Right atrium auricular region (tissue), 2 donors: ENCODE data around the gene MFSD11. TPM values are rescaled to one million over a fixed set of nuclear protein-coding genes. Genes with fewer than 3 reads are reported as not detected.

Experiments used
- DNase-seq: peaks from one replicate; pipeline ENCODE4 v3.0.0-alpha.2; 2019; ENCODE audit warnings: low spot score
- H3K27ac ChIP-seq, 2 donors: fragments of 200-600 bp; sonication (generic); 1 replicate in 1 of 2; 2 replicates in 1 of 2; pipeline ENCODE4 v1.5.1; 2016 to 2019
- H3K27me3 ChIP-seq, 2 donors: fragments of 200-600 bp; sonication (generic); one replicate each; pipeline versions ENCODE4 v1.5.1 to v1.6.0; 2017 to 2019
- H3K36me3 ChIP-seq: fragments of 200-600 bp; sonication (generic); one replicate; pipeline ENCODE4 v1.5.1; 2016
- H3K4me1 ChIP-seq, 2 donors: fragments of 200-600 bp; sonication (generic); one replicate each; pipeline versions ENCODE4 v1.5.1 to v1.6.0; 2017 to 2019
- H3K4me3 ChIP-seq, 2 donors: fragments of 200-600 bp; sonication (generic); 1 replicate in 1 of 2; 2 replicates in 1 of 2; pipeline ENCODE4 v1.5.1; 2017 to 2019; ENCODE audit warnings: mild to moderate bottlenecking in 1 of 2, moderate library complexity in 1 of 2
- H3K9me3 ChIP-seq, 2 donors: fragments of 200-600 bp; sonication (generic); one replicate each; pipeline ENCODE4 v1.5.1; 2019
- total RNA-seq, 2 donors: library from RNA; depleted of rRNA; stranded (reverse); fragments of >200 nt; gene quantifications; one replicate each; pipeline ENCODE4 v1.1.0, GENCODE V29; 2016
- TF ChIP-seq, protein P1 (sequence below), 2 donors: fragments of 200-600 bp; sonication (generic); IDR thresholded peaks; one replicate each; pipeline ENCODE4 v1.5.1; 2019; ENCODE audit warnings: antibody characterized with exemption in 2 of 2

The MFSD11 gene
- total RNA-seq, 2 donors from 2014 or later: 24.8 to 29.3 TPM

DNA sequence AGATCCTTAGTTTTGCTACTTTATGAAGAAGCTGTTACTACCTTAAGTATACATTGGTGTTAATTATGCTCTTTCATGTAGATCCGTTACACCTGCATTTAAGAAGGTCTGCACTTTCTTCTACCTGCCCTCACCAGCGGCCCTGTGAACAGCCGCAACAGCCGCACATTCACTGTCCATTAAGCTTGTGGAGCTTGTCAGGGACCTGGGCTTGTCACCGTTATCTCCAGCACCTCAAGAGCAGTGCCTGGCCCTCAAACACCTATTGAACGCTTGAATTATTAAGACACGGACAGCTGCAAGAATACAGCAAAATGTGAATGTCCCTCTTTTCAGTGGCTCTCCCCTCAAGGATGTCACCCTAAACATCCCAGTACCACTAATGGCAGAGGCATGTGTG is 24.2 kb upstream of the MFSD11 start:
- Histone ChIP-seq H3K9me3 (no peaks in the 10 kb centered on the region), H3K4me3 (no peak overlapping the region), H3K27me3 (no peaks in the 10 kb centered on the region), H3K36me3 (peaks cover 53% of the 10 kb centered on the region), H3K27ac (peak overlapping the region; percentile 78 to 79), H3K4me1 (peaks cover 0 to 66% of the 10 kb centered on the region in 2 donors)
- no peak for DNase-seq
- TF ChIP-seq, protein P1, sequence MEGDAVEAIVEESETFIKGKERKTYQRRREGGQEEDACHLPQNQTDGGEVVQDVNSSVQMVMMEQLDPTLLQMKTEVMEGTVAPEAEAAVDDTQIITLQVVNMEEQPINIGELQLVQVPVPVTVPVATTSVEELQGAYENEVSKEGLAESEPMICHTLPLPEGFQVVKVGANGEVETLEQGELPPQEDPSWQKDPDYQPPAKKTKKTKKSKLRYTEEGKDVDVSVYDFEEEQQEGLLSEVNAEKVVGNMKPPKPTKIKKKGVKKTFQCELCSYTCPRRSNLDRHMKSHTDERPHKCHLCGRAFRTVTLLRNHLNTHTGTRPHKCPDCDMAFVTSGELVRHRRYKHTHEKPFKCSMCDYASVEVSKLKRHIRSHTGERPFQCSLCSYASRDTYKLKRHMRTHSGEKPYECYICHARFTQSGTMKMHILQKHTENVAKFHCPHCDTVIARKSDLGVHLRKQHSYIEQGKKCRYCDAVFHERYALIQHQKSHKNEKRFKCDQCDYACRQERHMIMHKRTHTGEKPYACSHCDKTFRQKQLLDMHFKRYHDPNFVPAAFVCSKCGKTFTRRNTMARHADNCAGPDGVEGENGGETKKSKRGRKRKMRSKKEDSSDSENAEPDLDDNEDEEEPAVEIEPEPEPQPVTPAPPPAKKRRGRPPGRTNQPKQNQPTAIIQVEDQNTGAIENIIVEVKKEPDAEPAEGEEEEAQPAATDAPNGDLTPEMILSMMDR (IDR thresholded peaks at IDR 0.05): no peak

DNA sequence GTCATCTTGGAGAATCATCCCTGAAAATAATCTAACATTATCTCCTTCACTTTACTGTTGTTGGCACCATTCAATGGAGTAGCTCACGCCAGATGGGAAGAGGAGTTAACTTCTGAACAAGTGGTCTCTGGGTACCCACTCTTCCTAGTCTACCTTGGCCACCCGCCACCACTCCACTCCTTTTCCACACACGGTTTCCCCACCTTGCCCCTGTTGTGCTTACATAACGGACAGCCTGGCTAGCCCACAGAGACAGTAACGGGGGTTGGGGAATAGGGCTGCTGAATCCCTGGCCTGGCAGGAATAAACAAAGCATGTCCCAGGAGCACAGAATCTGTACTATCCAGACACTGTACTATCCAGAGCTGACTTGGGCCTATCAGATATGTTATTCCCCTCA is 23.6 kb upstream of the MFSD11 start:
- peaks cover 59% of the 10 kb centered on the region for H3K36me3 ChIP-seq
- no peak overlapping the region for H3K4me3 ChIP-seq
- DNase-seq: no peak
- TF ChIP-seq, protein P1 (IDR thresholded peaks at IDR 0.05): no peak
- H3K27me3 ChIP-seq: no peaks in the 10 kb centered on the region
- H3K9me3 ChIP-seq: no peaks in the 10 kb centered on the region
- H3K4me1 ChIP-seq: peaks cover 0 to 61% of the 10 kb centered on the region in 2 donors
- H3K27ac ChIP-seq: peak overlapping the region; percentile 78 to 79

DNA sequence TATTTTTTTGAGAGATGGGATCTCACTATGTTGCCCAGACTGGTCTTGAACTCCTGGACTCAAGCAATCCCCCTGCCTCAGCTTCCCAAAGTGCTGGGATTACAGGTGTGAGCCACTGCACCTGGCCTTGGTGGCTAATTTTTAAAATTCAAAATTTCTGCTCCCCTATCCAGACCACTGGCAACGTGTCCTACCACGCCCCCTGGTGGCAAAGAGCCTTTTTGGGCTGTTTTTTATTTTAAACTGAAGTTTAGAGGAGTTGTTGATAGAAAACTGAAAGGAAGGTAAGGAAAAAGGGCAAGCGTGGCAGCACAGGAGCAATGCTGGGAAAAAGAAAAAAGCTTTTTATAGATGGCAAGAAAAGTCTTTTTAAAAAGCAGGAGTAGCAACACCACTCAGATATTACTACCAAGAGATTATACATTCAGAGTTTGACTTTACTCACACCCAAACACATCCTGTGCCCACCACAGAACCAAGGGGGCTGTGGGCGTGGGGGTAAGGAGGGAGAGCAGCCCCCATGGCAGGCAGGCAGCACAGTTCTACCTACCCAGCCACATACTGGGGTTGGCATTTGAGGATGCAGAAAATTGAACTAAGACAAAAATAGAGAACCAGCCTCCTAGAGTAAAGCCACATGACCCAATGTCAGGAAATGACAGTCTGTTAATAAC is 23.0 kb upstream of the MFSD11 start:
- peaks cover 65% of the 10 kb centered on the region for H3K36me3 ChIP-seq
- no peaks in the 10 kb centered on the region for H3K27me3 ChIP-seq
- no peak overlapping the region for H3K4me3 ChIP-seq
- peak overlapping the region; percentile 78 to 79 for H3K27ac ChIP-seq
- DNase-seq: peak; percentile 84
- TF ChIP-seq, protein P1 (IDR thresholded peaks at IDR 0.05): peak; percentile 78 to 91
- no peaks in the 10 kb centered on the region for H3K9me3 ChIP-seq
- H3K4me1 ChIP-seq: peaks cover 0 to 55% of the 10 kb centered on the region in 2 donors

DNA sequence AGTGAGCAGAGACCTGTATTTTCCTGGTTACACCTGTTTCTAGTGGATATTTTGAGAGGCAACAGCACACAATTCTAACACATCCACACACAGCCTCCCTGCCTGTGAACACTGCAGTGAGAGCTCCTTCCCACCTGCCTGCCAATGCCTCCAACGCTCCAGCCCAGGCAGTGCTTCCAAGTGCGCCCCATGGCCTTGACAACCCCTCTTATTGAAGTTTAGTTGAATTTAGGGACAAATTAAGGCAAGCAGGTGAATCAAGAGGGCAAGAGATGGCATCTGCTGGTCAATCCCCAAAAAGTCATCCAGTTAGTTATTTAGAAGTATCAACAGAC is 22.5 kb upstream of the MFSD11 start:
- Histone ChIP-seq H3K36me3 (peaks cover 70% of the 10 kb centered on the region), H3K4me1 (peaks cover 0 to 52% of the 10 kb centered on the region in 2 donors), H3K27ac (peak overlapping the region; percentile 78 to 79), H3K27me3 (no peaks in the 10 kb centered on the region), H3K9me3 (no peaks in the 10 kb centered on the region), H3K4me3 (no peak overlapping the region)
- no peak for DNase-seq
- TF ChIP-seq, protein P1 (IDR thresholded peaks at IDR 0.05): no peak

DNA sequence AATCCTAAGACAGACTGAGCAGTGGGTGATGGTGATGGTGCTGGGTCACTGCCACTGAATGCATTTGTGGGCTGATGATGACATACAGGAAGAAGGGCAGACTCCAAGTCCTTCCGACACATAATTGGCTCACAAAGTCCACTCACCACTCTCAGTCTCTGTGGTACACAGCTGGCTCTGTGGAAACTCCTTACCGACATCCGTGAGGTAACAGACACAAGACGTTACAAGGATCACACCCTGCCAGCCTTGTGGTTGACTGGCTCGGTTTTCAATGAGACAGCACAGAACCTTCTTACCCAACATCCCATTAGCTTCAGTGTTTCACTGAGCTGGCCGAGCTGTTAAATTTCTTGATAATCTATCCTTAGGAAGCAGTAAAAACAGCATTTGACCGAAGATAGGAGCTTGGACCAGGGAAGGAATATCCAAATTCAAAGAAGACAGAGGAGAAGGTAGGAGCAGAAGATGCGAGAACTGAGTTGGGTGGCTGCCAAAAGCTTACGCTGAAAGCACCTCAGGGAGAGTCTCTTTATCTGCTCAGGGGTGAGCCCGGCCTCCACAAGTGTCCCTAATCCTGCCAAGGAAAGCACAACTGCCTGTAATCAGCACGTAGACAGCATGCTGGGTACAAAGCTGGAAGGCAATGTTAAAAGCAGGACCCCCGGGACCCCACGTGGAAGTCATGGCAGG is 21.6 kb upstream of the MFSD11 start:
- H3K27me3 ChIP-seq: no peaks in the 10 kb centered on the region
- H3K36me3 ChIP-seq: peaks cover 79% of the 10 kb centered on the region
- DNase-seq: peak; percentile 95
- peaks cover 0 to 53% of the 10 kb centered on the region in 2 donors for H3K4me1 ChIP-seq
- TF ChIP-seq, protein P1 (IDR thresholded peaks at IDR 0.05): no peak
- no peak overlapping the region for H3K4me3 ChIP-seq
- no peaks in the 10 kb centered on the region for H3K9me3 ChIP-seq
- peak overlapping the region; percentile 78 to 79 for H3K27ac ChIP-seq
